Measurements from ENCODE around the gene MRPS31.

MRPS31 gene

DNA sequence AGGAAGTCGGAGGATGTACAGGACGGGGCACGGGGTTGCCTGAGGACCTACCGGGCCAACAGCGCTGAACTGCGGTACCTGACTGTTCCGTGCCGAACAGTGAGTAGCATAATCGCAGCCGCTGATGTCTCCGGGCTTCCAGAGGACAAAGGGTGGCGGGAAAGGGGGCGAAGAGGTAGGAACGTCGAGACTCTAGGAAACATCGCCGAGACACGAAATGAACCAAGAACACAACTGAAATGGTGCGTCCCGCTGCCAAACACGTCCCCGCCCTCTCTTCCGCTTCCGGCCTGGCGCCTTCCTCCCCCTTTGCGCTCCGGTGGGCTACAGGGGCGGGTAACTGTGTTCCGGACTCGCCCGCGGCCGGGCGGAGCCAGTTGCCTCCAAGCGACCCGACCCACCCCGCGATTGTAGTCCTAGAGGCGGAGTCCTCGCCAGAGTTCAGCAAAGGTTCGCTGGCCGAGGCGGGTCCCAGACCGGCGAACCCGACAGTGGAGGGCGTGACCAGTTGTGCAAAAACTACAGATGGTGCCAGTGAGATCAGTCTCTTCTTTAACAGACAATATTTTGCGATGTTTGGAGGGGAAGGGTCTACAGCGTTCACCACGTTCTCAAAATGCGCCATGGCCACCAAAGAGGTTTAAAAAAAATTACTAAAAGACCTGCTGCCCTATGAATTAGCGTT lies at the start of gene MRPS31:
Gene MRPS31 (minus strand): TSS at position 257 of the 685 bp plus-strand sequence. CDS start 54 bp downstream, at position 203.
- DNase-seq: peak; percentile 94

DNA sequence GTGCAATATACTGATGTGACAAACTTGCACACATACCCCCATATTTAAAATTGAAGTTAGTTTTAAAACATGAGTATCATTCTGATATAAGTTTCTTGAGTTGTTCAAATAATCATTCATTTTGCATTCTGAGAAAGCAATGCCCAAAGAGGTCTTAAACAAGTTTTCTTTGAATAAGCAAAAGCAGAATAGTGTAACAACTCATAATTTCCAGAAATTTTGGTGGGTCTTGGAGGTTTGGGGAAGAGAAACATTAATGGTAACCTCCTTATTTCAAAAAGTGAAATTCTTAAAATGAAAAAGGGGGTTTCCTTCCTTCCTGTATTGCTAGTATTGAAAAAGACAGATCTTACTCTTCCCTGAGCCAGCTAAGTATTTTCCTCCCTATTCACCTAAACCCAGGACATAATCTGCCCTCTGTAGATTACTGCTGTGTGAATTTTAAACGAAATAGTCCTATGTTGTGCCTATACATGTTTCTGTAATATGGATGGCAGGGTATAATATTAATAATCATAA lies 48.9 kb upstream of the MRPS31 start:
- DNase-seq: no peak

DNA sequence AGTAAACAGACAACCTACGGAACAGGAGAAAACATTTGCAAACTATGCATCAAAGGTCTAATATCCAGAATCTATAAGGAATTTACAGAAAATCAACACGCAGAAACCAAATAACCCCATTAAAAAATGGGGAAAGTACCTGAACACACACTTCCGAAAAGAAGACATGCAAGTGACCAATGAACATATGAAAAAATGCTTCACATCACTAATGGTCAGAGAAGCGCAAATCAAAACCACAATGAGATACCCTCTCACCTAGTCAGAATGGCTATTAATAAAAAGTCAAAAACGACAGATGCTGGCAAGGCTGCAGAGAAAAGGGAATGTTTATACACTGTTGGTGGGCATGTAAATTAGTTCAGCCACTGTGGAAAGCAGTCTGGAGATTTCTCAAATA lies 47.9 kb upstream of the MRPS31 start:
- DNase-seq: no peak

DNA sequence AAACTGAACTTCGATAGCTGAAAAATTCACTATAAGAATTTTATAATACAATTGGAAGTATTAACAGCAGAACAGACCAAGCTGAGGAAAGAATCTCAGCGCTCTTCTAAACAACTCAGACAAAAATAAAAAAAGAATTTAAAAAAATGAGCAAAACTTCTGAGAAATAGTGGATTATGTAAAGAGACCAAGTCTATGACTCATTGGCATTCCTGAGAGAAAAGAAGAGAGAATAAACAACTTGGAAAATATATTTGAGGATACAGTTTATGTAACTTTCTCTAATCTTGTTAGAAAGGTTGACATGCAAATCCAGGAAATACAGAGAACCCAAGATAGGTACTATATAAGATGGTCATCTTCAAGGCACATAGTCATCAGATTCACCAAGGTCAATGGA lies 43.8 kb upstream of the MRPS31 start:
- no peak for DNase-seq

DNA sequence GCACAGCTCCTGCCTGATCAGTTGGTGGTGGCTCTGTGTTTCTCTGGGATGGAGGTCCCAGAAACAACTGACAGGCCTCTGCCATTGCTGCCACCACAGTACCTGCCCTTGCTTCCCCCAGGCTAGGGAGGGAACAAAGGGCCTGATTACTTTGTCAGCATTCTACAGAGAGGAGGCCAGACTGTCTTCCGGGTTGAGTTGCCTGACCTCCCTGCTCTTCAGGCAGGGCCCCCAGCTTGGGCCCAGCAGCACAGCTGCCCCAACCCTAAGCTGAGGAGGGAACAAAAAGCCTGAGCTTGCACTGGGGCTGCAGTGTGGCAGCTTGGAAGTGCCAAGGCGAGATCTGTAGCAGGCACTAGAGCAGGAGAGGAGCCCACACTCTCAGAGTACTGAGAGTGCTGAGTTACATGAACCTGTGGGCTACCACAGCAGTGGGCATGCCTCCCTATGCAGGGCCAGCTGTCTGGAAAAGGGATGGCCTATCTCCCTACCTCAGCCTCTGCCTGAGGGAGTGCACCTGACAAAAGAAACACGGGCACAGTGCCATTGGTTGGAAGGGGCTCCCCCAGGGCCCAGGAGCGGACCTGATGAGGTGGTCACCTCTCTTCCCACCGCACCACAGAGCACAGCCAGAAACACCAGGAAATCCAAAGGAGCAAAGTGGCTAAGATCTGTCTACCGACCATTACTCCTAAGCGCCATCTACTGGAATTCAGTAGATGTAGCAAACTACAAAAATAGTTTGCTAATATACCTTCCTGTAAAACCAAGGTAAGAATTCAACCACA lies 42.9 kb upstream of the MRPS31 start:
- peak; percentile 18 for DNase-seq

DNA sequence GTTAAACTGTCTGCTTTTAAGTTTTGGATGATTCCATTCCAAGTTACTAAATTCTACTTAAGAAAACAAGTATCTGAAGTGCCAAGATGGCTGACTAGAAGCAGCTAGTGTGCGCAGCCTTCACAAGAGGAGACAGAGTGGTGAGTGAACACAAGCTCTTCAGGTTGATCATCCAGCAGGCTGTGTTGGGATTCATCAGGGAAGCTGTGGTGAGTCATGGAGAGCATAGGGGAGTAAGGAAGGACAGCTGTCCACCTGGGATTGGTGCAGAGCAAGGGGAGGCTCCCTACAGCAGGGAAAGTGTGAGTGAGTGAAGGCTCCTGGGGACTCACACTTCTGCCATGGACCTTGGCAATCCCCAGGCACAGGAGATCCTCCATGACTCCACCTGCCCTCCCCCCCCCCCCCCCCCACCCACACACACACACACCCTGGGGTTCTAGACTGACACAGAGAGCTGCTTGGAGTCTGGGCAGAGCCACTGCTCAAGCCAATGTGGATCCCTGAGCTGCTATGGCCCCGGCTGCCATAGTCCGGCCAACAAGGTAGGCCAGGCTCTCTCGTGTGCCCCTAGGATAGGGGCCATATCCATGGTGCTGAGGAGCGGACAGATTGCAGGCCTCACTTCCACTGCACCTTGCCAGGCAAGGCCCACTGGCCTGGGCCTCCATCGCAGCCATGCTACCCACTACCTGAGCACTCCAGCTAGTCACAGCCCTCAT lies 41.9 kb upstream of the MRPS31 start:
- no peak for DNase-seq

DNA sequence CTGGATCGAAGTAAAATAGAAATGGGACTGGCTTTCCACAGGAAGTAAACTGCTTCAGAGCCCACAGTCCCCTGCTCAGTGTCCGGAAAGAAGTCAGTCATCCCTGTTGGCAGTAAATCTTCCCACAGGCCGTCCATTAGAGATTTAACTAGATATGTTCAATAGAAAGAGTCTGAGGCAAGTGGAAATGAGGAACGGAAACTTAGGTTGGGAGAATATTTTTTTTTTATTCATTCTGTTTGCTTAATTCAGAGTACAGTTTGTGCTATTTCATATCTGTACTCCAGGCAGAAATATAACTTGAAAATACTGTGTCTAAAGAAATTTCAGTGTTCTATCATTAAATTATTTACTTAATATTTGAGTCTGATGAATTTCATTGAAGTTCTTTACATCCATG lies 41.1 kb upstream of the MRPS31 start:
- DNase-seq: no peak

DNA sequence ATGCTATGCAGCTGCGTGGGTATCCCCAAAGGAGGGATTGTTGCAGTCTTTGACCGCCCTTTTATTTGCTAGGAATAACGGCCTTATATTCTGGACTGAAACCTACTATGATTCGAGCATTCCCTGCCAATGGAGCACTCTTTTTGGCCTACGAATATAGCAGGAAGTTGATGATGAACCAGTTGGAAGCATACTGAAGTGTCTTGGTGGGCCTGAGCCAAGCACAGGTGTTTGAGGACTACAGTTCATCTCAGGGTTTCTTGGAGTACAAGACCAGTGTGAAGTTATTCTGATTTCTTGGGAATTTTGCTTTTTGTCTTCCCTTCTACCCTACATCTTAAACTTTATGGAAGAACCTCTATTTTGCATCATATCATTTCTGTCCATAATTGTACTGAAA lies 38.5 kb upstream of the MRPS31 start:
- no peak for DNase-seq

DNA sequence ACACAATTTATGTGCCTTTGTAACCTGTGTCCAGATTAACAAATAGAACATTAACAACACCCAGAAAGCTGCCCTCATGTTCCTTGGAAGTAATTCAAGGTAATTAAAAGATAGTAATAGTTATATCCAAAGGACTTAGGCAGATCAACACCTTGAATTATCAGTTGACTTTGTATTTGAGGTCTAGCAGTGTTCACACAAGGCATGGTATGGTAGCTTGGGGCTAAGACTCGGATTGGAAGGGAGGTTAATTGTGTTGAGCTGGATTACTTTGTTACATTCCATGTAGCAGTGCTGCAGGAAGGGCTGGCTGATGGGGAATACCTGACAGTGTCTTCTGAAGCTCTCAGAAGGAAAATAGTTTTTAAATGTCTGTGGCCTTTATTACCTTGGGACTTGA lies 35.3 kb upstream of the MRPS31 start:
- DNase-seq: no peak

DNA sequence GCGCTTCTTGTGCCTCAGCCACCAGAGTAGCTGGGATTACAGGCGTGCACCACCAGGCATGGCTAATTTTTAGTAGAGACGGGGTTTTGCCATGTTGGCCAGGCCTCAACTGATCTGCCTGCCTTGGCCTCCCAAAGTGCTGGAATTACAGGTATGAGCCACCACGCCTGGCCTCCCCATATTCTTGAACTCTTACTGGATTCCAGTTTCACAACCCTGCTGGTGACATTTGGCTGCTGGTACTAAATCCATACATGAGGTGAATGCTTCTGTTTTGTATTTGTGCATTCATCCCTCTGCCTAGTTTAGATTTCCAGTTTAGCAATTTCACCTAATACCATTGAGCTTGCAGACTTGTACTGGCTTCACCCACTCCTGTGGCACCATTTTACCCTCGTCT lies 32.3 kb upstream of the MRPS31 start:
- no peak for DNase-seq

DNA sequence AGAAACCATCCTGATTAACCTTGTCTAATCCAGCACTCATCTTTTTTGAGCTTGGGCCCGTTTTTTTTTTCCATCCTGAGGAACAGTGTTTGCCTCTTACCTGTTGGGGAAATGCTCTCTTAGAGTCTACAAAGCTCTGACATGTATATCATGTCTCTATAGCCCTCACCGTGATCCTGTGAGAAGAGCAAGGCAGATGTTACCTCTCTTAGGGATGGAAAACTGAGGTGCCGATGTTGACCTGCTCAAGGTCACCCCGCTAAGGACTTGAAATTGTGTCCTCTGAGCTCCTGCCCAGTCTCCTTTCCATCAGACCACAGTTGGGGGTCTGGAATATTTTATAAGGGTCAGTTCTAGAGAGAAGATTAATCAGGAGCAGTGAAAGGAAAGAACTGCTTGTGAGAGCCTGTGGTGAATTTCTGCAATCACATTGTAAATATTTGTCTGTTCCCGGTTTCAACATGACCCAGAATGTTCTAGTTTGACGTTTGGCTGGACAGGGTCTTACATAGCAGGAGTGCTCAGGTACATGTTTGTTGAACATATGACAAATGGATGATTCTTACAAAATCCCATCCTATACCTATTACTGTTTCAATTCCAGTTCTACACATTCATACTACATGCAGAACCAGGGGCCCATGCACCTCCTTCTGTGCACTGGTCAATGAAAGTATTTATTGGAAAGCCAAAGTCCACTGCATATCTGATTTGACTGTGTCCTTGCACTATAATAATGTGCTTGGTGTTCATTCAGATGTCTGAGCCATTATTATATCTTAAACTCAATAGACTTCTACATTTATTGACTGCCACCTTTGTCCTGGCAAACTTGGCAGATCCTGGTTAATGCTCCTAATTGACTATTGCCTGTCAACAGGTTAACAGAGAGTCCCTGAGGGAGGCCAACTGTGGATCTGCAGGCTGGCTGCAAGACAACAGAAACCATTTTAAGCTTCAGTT lies 30.5 kb upstream of the MRPS31 start:
- no peak for DNase-seq

DNA sequence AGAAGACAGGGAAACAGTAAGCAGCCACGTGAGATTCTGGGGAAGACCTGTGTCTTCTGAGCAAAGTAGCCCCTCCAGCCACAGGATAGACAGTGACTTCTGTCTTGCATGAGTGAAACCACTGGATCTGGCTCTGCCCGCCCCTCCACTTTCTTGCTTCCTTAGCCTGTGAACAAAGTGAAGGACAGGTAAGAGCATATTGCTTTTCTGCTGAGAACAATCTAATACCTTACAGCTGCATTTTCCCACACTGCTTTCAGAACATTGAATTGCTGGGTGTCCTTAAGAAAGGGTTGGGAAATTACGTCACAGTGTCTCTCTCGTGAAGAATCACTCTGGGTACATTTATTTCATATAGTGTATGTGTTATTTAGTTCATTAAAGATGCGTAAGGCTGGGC lies 29.6 kb upstream of the MRPS31 start:
- no peak for DNase-seq

DNA sequence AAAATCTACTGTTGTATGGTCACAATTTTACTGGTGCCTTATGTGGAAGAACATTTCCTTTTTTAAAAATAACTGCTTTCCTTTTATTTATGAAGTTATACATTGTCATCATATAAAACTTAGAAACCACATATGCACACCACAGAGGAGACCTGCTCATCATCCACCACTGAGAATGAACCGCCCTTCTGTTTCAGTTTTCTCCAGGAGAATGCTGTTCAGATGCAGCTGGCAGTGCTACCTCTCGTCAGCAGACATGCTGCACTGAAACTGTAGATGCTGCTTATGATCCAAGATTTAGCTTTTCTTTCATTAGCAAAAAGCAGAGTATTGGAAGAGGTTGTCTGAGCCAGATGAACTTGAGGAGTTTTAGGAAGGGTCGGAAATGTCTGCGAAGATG lies 28.5 kb upstream of the MRPS31 start:
- no peak for DNase-seq

DNA sequence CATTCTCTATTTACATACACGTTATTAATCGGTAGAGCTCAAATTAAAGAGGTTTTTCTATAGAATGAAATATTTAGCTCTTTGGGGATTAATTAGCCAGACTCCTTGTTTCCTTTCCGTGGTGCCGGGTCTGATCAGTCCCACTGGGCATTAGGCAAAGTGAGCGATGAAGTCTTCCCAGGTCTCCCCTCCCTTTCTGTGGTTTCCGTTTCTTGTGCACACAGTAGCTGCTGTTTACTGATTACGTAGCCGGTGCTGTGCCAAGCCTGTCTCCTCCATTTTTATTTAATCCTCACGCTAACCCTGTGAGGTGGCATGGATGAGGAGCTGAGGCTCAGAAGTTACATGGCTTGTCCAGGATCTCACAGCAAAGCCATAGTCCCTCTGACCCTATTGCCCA lies 27.4 kb upstream of the MRPS31 start:
- peak; percentile 33 for DNase-seq

DNA sequence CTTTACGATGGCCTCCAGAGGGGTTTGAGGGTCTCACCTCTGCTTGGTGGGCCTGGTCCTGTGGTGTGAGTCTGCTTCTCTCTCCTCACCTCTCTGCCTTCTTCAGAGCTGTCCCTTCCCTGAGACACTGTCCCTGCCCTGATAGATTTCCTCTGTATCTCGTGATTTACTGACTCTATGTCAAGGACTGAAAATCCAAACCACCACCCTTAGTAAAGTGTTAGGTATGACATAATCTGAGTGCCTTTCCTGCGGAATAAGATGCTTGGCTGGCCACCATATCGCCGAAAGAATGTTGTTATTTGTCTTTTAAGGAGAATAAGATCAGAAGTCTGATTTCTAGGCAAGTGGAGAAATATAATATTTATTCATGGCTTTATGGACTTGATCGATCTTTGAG lies 25.7 kb upstream of the MRPS31 start:
- DNase-seq: no peak

DNA sequence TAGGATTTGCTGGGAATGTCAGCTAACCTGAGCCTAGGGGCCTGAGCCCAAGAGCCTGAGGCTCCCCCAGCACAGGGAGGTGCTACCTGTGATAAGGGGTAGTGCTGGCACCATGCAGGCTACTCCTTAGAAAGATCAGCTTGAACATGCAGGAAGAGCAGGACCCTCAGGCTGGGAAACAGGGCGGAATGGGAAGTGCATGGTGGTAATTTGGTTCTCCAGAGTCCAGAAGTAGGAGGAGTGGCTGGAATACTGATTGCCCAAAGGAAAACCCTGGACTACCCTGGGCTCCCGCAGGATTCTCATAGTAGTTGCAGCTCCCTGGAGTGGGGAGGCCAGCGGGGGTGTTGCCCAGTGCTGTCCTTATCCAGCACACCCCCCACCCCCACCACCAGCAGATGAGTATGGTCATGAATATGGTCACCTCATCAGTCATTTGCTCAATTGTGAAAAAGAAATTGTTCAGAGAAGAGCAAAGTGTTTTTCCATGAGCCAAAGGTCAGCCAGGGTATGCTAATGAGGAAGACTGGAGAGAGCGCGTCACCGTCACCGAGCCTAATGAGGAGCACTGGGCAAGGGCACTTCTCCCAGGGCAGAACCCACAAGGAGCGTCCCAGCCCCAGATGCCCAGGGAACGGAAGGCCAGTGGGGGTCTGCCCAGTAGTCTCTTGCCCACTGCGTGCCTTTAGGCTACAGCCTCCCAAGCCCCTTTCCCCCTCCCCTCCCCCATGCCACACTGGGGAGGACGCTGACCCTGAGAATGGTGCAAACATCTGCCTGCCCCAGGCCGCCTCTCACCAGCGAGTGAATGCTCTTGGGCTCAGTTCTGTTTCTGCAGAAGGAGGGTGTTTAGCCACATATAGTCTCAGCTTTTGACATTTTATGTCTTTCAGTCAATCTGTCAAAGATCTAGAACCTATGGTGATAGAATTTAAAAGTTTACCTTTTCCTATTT lies 23.7 kb upstream of the MRPS31 start:
- no peak for DNase-seq

DNA sequence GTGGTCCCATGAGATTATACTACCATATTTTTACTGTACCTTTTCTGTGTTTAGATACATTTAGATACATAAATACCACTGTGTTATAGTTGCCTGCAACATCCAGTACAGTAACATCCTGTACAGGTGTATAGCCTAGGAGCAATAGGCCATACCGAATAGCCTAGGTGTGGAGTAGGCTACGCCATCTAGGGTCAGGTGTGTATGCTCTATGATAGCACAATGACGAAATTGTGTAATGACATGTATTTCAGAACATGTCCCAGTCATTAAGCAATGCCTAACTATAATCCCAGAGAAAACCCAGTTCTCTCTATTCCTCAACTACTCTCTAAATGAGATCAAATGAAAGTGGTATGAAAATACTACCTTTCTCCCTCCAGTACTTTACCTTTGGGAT lies 22.3 kb upstream of the MRPS31 start:
- DNase-seq: no peak

DNA sequence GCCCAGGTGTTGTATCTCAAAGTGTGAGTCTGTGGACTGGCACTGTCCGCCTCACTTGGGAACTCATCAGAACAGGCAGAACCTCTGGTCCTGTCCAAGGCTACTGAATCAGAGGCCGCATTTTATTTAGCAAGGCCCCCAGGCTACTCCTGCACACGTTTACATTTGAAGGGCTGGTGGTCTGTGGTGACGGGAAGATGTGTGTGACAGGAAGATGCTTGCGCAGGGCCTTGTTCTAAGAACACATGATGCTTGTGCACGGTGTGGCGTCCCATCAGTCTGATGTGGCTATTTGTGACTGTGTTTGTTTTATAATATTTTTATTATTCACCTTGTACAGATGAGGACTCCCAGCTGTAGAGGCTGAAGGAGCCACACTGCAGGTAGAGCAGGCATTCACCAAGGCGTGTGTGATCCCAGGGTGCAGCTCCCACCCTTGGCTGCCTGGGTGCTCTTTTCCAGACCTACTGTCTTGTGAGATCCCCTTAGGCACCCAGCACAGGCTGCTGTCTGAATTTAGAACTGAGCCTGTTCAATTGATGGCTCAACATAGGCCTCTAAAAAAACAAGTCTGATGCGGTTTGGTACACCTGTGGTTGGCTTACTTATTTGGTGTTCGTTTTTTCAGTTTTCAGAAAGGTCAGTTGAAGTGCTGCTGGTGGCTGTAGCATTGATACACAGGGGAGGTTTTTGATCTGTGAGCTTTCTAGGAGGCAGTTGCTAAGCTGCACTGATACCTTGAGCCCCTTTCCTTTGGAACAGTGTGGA lies 21.5 kb upstream of the MRPS31 start:
- DNase-seq: no peak

DNA sequence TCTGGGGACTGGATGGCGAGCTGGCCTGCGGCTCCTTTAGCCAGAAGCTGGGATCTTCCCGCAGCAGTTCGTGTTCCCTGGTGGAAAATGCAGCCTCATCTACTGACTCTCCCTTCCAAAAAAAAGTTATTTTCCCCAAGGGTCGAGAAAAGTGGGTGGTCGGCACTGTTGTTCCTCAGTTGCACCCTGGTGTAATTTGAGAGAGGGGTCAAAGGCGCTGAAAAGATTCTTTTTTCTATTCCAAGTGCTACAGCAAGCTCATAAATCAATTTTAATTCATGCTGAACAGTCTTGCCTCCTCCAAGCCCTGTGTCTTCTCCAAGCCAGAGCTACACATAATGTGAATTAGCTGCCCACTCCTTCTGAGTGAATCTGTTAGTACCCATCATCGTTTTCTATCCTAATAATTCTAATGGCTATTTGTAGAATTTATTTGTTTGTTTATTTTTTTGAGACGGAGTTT lies 19.2 kb upstream of the MRPS31 start:
- DNase-seq: no peak
